G401 (cell line): ENCODE data around the gene RDH8. TPM values are rescaled to one million over a fixed set of nuclear protein-coding genes. Genes with fewer than 3 reads are reported as not detected.

Source experiments
- DNase-seq: peaks from one replicate; pipeline ENCODE4 v3.0.0-alpha.2; 2015; ENCODE audit warnings: low spot score
- in situ Hi-C: cut with HindIII; loops from 2 replicates; pipeline ENCODE4 v1.10.0; 2016; ENCODE audit warnings: low sequenced_read_pairs, mixed read lengths
- total RNA-seq: library from RNA; depleted of rRNA; stranded (reverse); fragments of >200 nt; shearing (Covaris generic); gene quantifications from 2 replicates; pipeline ENCODE4 v1.2.3, GENCODE V29; 2014

Gene RDH8
- total RNA-seq, 1 experiment from 2014 or later, result not detected

DNA sequence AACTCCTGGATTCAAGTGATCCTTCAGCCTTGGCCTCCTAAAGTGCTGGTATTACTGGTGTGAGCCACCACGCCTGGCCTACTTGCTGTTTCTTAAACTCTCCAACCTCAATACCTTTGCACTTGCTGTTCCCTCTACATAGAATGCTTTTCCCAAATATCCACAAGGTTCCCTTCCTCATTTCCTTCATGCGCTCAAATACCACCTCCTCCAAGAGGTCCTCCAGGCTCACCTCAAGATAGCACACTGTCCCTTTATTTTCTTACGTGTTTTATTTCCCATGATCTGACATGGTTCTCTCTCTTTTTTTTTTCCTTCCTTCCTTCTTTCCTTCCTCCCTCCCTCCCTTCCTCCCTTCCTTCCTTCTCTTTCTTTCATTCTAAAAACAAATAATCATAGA, 13.5 kb downstream of the RDH8 start:
- in situ Hi-C loops, result no loop called here
- DNase-seq, result no peak

DNA sequence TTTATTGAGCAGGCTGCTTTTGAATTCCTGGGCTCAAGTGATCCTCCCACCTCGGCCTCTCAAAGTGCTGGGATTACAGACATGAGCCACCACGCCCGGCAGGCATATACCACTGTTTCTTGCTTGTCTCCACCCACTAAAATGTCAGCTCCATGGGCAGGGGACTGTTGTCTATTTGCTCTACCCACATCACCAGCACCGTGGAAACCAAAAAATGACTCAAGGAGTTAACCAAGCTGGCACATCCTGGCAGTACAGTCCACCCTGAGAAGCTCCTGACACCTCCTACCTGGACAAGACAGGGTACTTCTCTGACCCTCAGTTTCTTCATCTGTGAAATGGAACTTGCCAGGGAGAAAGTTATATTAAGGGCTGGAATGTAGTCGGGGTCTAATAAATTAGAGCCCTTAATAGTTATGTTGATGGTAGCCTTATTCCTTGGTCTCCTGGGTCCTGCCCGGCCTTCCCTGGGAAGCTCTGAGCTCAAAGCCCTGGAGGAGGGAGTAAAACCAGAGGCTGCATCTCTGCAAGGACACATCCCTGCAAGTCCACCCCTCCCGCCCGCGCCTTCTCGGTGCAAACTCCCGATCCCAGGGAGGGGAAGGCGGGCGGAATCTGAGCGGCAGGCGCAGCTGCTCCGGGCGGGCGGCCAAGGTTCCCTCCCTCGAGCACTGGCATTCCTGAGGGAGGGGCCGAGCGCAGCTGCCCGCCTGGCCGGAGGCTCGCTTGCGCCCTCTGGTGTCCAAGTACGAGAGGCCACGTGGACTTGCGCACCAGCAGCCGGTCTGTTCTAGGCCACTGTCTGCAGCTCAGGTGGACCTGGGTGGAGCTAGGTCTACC, 14.1 kb downstream of the RDH8 start:
- peak; percentile 41 for DNase-seq
- in situ Hi-C loops, result no loop called here

DNA sequence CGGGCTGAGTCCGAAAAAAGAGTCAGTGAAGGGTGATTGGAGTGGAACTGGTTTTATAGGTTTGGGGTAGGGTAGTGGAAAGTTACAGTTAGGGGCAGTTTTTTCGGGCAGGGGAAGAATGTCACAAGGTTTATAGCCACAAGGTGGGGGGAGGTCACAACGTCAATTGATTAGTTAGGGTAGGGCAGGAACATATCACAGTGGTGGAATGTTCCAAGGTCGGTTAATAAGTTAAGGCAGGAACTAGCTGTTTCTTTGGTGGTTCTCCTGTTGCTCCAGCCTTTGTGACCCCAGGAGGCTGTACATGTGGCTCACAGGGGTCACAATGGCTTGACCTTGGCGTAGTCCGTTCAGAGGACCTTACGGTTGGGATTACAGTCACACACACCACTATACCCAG, 20.3 kb downstream of the RDH8 start:
- no peak for DNase-seq
- in situ Hi-C loops, result no loop called here

DNA sequence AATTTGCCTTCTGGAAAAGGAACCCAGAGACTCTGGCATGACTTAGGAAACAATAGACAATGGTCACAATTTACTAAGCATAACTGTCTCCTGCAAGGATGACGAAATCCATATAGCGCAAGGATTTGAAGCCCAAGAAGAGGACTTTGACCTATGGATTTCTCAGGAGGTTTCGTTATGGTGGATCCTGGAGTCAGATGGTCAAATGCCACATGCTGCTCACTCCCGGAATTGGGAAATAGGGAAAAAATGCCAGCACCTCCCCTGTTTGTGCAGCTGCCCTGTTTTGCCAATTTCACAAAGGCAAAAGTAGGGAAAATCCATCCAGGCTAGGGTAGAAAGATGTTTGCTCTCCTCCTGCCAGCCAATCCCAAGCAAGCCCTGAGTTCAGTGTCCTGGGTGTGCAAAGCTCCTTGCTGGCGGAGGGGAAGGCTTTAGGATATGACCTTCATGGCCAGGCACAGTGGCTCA, 23.4 kb downstream of the RDH8 start:
- DNase-seq, result no peak
- in situ Hi-C loops, result no loop called here

DNA sequence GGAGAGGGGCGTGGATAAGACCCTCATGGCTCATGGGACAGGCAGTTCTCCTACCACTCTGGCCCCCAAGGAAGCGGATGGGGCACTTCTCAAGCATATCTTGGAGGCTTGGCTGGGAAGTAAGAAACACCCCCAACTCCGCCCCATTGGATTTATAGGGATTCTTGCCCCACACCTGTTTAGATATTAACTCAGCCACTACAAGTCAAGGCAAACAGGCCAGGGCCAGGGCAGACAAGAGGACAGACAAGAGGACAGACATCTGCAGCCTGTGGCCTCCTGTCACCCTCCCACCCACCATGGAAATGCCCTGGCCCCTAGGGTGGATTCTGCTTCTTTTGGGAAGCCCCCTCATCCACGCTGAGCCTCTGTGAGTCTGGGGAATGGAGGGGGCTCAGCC, 24.1 kb downstream of the RDH8 start:
- no peak for DNase-seq
- in situ Hi-C loops, result no loop called here

DNA sequence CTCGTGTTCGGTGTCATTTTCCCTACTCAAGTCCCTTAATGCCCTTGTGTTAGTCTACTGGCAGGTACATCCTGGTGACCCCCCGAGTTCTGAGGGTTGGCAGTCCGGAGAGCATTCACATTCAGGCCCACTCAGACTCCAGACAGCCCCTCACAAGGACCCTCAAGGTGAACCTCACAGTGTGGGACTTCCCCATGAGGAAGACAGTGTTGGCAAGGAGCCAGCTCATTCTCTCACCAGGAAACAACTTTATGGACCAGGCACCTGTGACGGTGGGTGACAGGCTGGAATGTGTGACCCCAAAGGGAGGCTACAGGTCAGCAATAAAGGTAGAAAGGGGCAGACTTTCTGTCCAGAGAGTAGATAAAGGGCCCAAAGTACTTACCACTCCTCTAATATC, 24.5 kb downstream of the RDH8 start:
- DNase-seq, result no peak
- in situ Hi-C loops, result no loop called here

DNA sequence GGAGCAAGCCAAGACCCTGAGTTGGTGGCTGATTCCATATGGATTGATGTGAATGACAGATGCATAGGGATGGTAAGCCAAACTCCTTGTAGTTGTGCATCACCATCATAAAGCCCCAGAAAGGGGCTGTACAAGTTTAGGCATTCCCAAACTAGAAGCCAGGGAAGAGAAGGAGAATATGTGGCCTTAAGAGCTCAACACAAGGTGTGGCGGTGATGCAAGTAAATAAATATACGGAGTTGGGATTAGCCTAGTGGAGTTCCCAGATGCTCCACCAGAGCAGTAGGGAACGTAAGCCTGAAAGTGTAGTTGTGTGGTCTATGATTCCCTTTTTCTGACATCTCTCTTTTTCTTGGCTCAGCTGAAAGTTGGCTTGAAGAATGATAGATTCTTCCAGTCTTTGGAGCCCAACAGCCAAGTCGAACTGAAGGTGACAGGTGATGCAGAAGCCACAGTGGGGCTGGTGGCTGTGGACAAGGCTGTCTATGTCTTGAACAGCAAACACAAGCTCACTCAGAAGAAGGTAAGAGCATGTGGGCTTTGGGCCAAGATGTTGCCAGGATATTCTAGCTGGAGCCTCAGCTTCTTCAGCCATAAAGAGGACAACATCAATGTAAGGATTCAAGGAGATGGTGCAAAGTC, 30.1 kb downstream of the RDH8 start:
- DNase-seq, result peak; percentile 1
- in situ Hi-C loops, result no loop called here

DNA sequence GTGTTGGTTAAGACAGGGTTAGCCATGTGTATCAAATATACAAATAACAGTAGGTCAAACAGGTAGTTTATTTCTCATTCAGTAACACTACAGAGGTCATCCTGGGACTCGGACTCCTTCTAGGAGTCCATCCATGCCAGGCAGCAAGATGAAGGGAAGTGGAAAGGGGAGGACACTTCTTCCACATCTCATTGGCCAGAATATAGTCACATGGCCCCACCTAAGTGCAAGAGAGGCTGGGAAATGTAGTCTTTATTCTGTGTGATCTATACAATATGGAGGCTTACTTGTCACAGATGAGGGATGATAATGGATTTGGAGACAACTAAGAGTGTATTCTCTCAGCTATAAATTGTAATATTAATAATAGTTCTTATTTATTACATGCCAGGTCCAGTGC, 31.1 kb downstream of the RDH8 start:
- in situ Hi-C loops, result no loop called here
- no peak for DNase-seq

DNA sequence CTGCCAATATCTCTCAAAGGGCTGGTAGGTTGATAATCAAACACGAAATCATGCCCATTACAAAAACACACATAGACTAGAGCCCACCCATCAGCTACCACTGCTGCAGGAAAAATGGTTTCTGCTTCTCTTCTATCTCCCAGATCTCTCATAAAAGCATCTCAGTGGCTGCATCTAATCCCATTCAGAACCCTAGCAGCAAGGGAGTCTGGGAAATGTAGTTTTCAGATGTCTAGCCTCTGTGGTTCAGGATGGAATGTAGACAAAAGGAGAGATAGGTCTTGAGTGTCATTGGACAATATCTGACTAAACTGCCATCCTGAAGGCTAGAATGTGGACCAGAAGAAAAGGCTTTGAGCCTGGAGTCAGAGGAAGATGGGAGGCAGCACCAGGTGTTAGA, 32.1 kb downstream of the RDH8 start:
- DNase-seq, result no peak
- in situ Hi-C loops, result no loop called here

DNA sequence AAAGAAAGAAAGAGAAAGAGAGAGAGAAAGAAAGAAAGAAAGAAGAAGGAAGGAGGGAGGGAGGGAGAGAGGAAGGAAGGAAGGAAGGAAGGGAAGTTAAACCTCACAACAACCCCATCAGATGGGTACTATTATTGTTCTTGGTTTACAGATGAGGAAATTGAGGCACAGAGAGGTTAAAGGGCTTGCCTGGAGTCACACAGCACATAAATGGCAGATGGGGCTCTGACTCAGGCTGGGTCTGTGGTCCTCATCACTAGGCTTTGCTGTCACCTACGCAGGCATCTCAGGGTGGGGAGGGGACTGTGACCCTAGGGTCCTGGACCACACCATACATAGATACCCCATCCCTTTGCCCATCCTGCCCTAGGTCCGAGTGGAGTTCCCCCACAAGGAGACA, 36.3 kb downstream of the RDH8 start:
- in situ Hi-C loops, result no loop called here
- DNase-seq, result no peak

DNA sequence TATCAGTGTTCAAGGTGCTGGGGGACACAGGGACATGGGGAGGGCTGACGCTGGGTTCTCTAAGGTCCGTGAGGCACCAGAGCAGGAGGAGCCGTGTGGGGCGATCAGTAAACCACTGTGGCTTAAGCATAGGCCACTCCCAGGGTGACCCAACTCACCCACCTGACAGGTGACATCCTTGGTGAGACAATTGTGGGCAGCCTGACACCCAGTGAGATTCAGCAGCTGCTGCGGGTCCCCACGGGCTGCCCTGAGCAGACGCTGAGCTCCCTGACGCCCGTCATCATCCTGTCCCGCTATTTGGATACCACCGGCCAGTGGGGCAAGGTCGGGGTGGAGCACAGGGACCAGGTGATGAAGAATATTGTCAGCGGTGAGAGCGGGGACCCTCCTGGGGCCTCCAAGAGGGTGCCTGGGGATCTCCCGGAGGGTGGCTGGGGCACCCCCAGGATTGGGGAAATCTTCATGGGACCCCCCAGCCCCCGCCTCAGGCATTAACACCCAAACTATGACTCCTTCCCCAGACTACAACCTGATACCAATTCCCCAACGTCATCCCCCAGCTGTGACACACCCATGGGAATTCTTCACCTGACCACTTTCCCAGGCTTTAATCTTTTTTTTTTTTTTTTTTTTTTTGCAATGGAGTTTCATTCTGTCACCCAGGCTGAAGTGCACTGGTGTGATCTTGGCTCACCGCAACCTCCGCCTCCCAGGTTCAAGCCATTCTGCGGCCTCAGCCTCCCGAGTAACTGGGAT, 39.5 kb downstream of the RDH8 start:
- no peak for DNase-seq
- in situ Hi-C loops, result no loop called here

DNA sequence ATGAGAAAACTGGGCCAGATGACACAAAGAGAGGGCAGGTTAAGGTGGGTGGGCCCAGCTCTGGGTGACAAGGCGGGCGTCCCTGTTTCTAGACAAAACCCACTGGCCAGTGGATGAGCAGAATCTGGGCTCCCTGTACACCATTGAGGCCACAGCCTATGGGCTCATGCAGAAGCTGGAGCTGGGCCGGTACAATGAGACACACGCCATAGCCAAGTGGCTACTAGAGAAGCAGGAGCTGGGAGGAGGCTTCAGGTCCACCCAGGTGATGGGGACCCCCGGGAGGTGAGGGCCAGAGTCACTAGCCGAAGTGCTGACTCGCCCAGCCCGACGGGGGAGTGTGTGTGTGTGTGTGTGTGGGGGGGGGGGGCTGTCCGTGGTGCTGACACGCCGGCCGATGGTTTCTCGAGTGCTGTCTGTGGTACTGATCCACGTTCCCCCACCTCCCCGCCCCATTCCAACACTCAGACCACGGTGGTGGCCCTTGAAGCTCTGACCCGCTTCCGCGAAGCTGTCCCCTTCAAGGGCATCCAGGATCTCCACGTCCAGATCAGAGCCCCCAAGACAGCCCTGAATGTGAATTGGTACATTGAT, 48.5 kb downstream of the RDH8 start:
- in situ Hi-C loops, result no loop called here
- no peak for DNase-seq

DNA sequence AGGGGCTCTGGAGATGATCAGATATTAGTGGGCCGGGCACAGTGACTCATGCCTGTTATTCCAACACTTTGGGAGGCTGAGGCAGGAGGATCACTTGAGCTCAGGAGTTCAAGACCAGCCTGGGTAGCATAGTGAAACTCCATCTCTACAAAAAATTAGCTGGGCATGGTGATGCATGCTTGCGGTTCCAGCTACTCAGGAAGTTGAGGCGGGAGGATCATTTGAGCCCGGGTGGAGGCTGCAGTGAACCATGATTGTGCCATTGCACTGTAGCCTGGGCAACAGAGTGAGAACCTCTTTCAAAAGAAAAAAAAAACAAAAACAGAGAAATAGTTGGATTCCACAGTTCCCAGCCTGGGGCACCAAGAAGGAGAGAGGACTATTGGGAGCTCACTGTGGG, 54.9 kb downstream of the RDH8 start:
- DNase-seq, result no peak
- in situ Hi-C loops, result no loop called here

DNA sequence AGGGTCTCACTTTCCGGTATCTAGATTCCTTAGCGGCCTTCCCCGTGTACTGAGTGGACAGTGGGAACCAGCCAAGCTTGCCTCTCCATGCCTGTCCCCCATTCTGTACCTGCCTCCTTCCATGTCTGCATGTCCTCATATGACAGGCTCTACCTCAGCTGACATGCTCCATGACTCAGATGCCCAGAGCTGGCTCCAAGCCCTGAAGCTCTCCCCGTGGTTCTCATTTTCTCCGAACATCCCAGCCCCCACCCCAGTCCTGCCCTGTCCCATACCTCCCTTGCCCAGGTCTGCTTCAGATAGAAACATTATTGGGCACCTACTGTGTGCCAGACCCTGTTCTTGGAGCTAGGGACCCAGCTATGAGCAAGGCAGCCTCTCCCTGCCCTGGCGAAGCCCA, 55.8 kb downstream of the RDH8 start:
- in situ Hi-C loops, result no loop called here
- DNase-seq, result no peak

DNA sequence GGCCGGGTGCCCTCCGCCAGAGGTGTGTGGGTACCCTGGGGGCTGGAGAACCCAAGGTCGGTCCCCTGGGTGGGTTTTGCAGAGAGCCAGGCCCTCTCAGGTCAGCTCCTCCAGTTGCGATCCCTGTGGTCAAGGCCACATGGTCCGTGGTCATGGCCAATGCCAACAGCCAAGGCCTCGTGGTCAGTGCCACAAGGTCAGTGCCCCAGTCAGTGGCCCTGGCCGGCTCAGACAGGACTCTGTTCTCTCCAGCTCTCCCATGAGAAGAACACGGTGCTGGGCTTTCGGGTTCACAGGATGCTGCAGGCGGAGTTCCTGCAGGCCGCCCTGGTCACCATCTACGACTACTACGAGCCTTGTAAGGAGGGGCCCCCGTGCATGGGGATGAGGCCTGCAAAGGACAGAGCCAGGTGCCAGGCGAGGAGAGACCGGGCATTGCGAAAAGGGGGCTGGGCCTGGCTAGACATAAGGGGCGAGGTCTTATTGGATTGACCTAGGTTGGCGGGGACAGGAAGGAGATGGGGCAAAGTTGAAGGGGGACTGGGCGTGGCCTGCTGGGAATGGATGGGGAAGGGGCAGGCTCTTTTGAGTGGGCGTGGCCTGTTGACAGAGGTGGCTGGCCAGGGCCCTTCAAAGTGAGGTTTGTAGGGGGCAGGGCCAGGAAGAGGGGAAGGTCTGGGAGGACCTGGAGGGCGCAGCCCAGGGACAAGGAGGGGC, 57.6 kb downstream of the RDH8 start:
- DNase-seq, result no peak

More for the DNA sequence above, 57.6 kb downstream of the RDH8 start:
- in situ Hi-C loops, result no loop called here
